Naive B cell (primary cell): Measurements from ENCODE around the gene APOM. TPM values are rescaled to one million over a fixed set of nuclear protein-coding genes. Genes with fewer than 3 reads are reported as not detected.

ENCODE experiments used
- ATAC-seq, 2 donors: fragments of 150-1000 bp; cut with Tn5 transposase; 2 replicates each; pipeline ENCODE4 v1.10.0; 2021; ENCODE audit warnings: low read depth in 2 of 2, mild to moderate bottlenecking in 2 of 2, moderate library complexity in 2 of 2
- DNase-seq: peaks from one replicate; pipeline ENCODE4 v3.0.0; 2022
- H3K27ac Mint-ChIP-seq, 6 donors: one replicate each; pipeline ENCODE4 v1.8.0; 2020 to 2022; ENCODE audit warnings: mild to moderate bottlenecking in 6 of 6, mixed read lengths in 6 of 6, moderate library complexity in 5 of 6, inconsistent platforms in 2 of 6
- H3K27me3 Mint-ChIP-seq, 3 donors: one replicate each; pipeline ENCODE4 v1.8.0; 2021 to 2022; ENCODE audit warnings: mixed read lengths in 3 of 3, mild to moderate bottlenecking in 1 of 3
- H3K36me3 Mint-ChIP-seq, 2 donors: one replicate each; pipeline ENCODE4 v1.8.0; 2020 to 2022; ENCODE audit warnings: mixed read lengths in 2 of 2, inconsistent platforms in 1 of 2, mild to moderate bottlenecking in 1 of 2
- H3K4me1 Mint-ChIP-seq, 3 donors: one replicate each; pipeline ENCODE4 v1.8.0; 2020 to 2022; ENCODE audit warnings: mixed read lengths in 3 of 3, inconsistent platforms in 1 of 3, mild to moderate bottlenecking in 1 of 3, moderate library complexity in 1 of 3
- H3K4me3 Mint-ChIP-seq, 8 donors: one replicate each; pipeline ENCODE4 v1.8.0; 2020 to 2022; ENCODE audit warnings: mild to moderate bottlenecking in 8 of 8, mixed read lengths in 8 of 8, moderate library complexity in 8 of 8, inconsistent platforms in 2 of 8
- H3K9me3 Mint-ChIP-seq, 7 donors: one replicate each; pipeline ENCODE4 v1.8.0; 2020 to 2022; ENCODE audit warnings: mixed read lengths in 7 of 7, mild to moderate bottlenecking in 5 of 7, inconsistent platforms in 2 of 7, moderate library complexity in 1 of 7
- polyA plus RNA-seq, 6 donors: library from polyadenylated mRNA; unstranded; fragments of 300-500 nt; fragmentation: Illumina TruSeq; gene quantifications; one replicate each; pipeline ENCODE4 v1.2.3, GENCODE V29; 2021; ENCODE audit warnings: low read depth in 6 of 6

Gene APOM
- polyA plus RNA-seq, 6 donors from 2014 or later, result 7.6 to 19.6 (median 13.7) TPM

DNA sequence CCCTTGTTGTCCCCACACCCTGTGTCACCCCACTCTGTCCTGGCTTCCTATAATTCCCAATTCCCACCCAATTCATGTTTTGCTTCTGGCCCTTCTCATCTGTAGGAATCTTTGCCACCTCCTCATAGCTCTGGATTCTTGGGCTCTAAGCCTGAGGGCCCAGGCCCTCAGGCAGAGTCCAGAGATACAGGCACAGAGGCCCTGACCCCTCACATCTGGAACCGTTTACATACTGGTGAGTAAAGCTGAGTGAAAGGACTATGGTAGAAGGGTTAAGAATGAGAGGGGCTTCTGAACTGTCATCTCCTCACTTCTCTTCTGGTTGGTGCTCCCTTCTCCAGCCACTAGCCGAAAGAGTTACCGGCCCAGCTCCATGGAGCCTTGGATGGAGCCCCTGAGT, 21.6 kb upstream of the APOM start:
- no peaks in the 10 kb centered on the region for H3K9me3 Mint-ChIP-seq
- no peak for ATAC-seq
- peaks cover 0 to 5% (median 0%) of the 10 kb centered on the region in 3 donors for H3K4me1 Mint-ChIP-seq
- H3K36me3 Mint-ChIP-seq, result peaks cover 8 to 27% of the 10 kb centered on the region in 2 donors
- no peaks in the 10 kb centered on the region for H3K27me3 Mint-ChIP-seq
- no peak for DNase-seq
- peak overlapping the region in 2 of 6 donors; percentile 7 to 67 for H3K27ac Mint-ChIP-seq
- no peak overlapping the region for H3K4me3 Mint-ChIP-seq

DNA sequence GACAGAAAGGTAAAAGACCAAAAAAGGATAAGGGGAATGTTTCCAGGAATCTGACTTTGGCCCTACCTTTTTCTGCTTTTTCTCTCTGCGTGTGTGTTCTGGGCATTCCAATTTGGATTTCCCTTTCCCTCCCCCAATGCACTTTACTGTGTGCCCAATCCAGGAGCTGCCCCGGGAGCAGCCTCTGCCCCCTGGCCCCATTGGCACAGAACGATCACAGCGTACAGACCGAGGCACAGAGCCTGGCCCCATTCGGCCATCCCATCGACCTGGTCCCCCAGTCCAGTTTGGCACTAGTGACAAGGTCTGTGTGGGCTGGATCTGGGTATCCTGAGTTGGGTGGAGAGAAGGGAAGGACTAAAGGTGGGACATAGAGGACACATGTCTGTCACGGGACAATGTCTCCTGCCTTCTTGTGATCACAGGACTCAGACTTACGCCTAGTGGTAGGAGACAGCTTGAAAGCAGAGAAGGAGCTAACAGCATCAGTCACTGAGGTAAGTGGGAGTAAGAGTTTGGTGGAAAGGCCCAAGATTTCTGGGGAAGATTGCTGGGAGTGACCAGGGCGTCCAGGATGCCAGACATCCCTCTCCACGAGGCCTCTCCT, 20.6 kb upstream of the APOM start:
- no peak for DNase-seq
- Mint-ChIP-seq H3K9me3 (no peaks in the 10 kb centered on the region), H3K36me3 (peaks cover 7 to 26% of the 10 kb centered on the region in 2 donors), H3K27ac (peak overlapping the region in 1 of 6 donors; percentile 38), H3K4me3 (peak overlapping the region in 1 of 8 donors; percentile 16), H3K27me3 (no peaks in the 10 kb centered on the region), H3K4me1 (peaks cover 0 to 5% (median 0%) of the 10 kb centered on the region in 3 donors)
- no peak for ATAC-seq

DNA sequence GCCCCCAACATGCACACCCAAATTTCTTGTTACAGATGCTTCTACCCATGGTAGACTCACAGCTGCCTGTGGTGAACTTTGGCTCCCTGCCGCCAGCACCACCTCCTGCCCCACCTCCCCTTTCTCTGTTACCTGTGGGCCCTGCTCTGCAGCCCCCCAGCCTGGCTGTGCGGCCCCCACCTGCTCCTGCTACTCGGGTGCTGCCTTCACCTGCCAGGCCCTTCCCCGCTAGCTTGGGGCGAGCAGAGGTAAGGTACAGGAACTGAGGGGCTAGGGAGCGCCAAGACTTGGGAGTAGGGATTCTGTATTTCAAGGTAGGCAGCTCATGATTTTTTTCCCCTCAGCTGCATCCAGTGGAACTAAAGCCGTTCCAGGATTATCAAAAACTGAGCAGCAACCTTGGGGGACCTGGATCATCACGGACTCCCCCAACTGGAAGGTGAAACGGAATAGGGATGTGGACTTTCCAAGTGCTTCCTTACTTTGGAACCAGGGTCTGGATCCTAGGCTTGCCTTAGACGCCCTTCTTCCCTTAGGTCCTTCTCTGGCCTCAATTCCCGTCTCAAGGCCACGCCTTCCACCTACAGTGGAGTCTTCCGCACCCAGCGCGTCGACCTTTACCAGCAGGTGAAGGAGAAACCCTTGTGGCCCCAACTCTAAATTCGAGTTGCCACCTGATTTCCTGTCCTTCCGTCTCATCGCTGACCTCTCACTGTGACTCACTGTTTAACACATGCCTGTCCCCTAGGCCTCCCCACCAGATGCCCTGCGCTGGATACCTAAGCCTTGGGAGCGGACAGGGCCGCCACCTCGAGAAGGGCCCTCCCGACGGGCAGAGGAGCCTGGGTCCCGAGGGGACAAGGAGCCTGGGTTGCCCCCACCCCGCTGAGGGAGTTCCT, 18.7 kb upstream of the APOM start:
- no peaks in the 10 kb centered on the region for H3K27me3 Mint-ChIP-seq
- peaks cover 0 to 5% (median 0%) of the 10 kb centered on the region in 3 donors for H3K4me1 Mint-ChIP-seq
- H3K36me3 Mint-ChIP-seq, result peaks cover 11 to 25% of the 10 kb centered on the region in 2 donors
- DNase-seq (no peak), ATAC-seq (no peak)
- H3K9me3 Mint-ChIP-seq, result no peaks in the 10 kb centered on the region
- H3K27ac Mint-ChIP-seq, result peak overlapping the region in 2 of 6 donors; percentile 9 to 82
- peak overlapping the region in 1 of 8 donors; percentile 40 for H3K4me3 Mint-ChIP-seq

DNA sequence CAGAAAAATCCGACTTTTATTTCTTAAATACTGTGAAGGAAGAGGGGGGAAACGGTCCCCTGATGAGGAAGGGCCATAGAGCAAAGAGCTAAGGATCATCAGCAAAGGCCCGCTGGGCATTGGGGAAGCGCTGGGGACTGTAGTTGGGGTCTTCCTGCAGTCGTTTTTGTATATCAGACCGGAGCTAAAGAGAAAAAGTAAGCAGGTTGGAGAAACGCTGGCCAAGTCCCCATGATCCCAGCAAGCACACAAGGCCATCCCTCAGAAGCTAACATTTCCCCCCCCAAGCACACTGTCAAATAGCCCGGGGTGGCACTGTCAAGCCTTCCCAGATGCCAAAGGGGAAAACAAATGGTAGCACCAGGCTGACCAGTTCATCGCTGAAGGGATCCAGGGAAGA, 16.7 kb upstream of the APOM start:
- Mint-ChIP-seq H3K4me3 (no peak overlapping the region), H3K27me3 (no peaks in the 10 kb centered on the region), H3K4me1 (peaks cover 0 to 3% (median 0%) of the 10 kb centered on the region in 3 donors), H3K9me3 (no peaks in the 10 kb centered on the region), H3K27ac (peak overlapping the region in 2 of 6 donors; percentile 61 to 78), H3K36me3 (peaks cover 11 to 20% of the 10 kb centered on the region in 2 donors)
- no peak for DNase-seq
- ATAC-seq, result no peak

DNA sequence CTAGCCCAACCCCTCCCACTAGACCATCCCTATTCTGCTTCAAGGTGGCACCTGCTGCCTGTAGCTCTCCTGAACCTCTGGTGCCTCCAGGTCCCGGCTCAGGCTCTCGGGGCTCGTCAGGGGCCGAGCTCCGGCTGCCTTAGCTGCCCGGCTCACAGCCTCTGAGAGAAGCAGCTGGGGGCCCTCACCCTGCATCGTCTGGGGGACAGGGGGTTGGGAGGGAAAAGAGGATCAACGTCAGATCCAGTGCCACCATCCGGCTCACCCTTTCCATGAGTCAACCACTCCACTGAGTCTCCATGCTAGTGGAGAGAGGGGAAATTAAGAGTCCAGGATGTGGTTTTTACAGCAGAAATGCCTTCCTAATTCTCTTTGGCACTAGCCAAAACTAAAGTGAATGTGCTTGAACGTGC, 16.2 kb upstream of the APOM start:
- no peaks in the 10 kb centered on the region for H3K4me1 Mint-ChIP-seq
- H3K9me3 Mint-ChIP-seq, result no peaks in the 10 kb centered on the region
- peaks cover 11 to 17% of the 10 kb centered on the region in 2 donors for H3K36me3 Mint-ChIP-seq
- no peak overlapping the region for H3K27ac Mint-ChIP-seq
- no peak overlapping the region for H3K4me3 Mint-ChIP-seq
- H3K27me3 Mint-ChIP-seq, result no peaks in the 10 kb centered on the region
- DNase-seq, result no peak
- no peak for ATAC-seq

DNA sequence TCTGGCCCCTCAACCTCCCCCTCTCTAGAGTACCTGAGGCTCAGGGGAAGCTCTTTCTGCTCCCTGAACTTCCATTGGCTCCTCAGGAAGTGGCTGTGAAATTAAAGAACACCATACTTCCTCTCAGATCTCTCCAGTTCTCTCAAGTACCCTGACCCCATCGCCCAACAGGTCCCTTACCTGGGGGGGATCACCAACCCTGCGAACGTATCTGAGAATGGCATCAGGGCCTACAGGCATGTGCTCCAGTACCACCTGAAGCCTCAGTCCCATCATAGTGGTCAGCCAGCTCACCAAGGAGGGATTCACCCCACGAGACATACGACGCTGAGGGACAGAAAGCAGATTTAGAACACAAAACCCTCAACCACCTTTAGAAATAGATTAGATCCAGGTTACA, 15.1 kb upstream of the APOM start:
- ATAC-seq (no peak), DNase-seq (no peak)
- peaks cover 4 to 11% (median 5%) of the 10 kb centered on the region in 3 donors for H3K4me1 Mint-ChIP-seq
- peak overlapping the region in 1 of 6 donors; percentile 4 for H3K27ac Mint-ChIP-seq
- H3K4me3 Mint-ChIP-seq, result no peak overlapping the region
- no peaks in the 10 kb centered on the region for H3K9me3 Mint-ChIP-seq
- H3K27me3 Mint-ChIP-seq, result no peaks in the 10 kb centered on the region
- H3K36me3 Mint-ChIP-seq, result peaks cover 13 to 26% of the 10 kb centered on the region in 2 donors

DNA sequence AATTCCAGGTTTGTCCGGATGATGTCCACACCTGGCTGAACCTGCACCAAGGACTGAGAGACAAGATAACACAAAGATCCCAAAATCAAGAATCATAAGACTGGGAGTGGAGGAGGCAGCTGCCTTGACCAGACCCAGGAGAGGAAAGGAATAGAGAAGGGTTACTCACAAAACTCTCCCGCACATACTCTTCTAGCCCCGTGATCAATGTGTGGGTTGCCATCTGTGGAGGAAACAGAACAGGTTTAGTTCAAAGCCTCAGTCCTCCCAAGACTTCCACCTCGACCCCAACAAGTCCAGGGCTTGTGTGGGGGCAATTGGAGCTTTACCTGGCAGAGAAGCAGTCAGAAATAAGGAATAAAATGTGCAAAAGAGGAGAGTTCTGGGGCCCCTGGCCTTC, 14.3 kb upstream of the APOM start:
- Mint-ChIP-seq H3K27ac (peak overlapping the region in 2 of 6 donors; percentile 51 to 64), H3K36me3 (peaks cover 13 to 28% of the 10 kb centered on the region in 2 donors), H3K9me3 (no peaks in the 10 kb centered on the region), H3K27me3 (no peaks in the 10 kb centered on the region), H3K4me3 (no peak overlapping the region), H3K4me1 (peaks cover 4 to 11% (median 5%) of the 10 kb centered on the region in 3 donors)
- no peak for ATAC-seq
- no peak for DNase-seq

DNA sequence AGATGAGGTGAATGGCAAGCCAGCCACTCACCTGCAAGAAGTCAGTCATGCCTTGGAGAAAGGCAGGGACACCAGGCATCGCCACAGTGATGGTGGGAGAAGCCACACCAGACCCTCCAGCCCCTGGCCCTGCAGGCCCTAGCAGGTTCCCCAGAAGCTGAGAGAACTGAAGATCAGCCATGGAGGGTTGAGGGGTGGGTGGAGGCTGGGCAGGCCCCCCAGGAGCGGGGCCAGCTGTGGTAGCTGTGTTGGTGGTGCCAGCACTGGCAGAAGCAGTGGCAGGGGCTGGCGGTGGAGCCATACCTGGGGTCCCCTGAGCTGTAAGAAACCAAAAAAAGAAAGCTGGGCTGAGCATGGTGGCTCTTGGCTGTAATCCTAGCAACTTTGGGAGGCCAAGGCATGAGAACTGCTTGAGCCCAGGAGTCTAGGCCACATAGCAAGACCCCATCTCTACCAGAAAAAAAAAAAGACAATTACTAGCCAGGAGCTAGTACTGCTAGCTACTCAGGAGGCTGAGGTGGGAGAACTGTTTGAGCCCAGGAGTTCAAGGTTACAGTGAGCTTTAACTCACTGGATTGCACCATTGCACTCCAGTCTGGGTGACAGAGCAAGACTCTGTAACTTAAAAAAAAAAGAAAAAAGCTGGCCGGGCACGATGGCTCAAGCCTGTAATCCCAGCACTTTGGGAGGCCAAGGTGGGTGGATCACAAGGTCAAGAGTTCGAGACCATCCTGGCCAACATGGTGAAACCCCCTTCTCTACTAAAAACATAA, 12.7 kb upstream of the APOM start:
- Mint-ChIP-seq H3K9me3 (no peaks in the 10 kb centered on the region), H3K4me3 (no peak overlapping the region), H3K27ac (peak overlapping the region in 1 of 6 donors; percentile 59), H3K36me3 (peaks cover 13 to 28% of the 10 kb centered on the region in 2 donors), H3K27me3 (no peaks in the 10 kb centered on the region), H3K4me1 (peaks cover 4 to 11% (median 5%) of the 10 kb centered on the region in 3 donors)
- no peak for ATAC-seq
- no peak for DNase-seq

DNA sequence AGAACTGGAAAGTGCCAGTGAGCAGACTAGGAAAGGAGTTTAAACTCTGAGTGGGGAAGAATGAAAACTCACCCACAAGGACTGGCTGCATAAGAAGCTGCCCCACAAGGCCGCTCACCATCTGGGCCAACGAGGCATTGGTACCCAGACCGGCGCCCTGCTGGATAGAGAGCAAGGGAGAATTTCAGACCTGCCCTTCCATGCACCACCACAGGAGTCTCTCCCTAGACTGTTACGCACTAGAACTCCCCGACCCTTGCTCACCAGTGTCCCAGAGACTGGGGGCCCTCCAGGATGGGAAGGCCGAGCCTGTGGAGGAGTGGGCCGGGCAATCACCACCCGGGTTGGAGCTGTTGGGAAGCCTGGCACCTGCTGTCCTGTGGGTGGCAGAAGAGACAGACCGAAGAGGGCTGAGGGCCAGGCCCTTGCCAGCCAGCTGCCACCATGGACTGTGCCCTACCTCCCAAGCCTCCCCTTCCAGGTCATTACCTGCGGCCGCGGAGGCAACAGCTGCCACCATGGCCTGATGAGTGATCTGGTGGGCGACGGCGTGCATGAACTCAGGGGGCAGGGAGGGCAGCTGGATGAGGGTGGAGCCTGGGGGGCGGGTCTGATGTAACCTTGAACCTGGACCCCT, 11.8 kb upstream of the APOM start:
- no peak for ATAC-seq
- Mint-ChIP-seq H3K9me3 (no peaks in the 10 kb centered on the region), H3K4me1 (peaks cover 4 to 11% (median 5%) of the 10 kb centered on the region in 3 donors)

DNA sequence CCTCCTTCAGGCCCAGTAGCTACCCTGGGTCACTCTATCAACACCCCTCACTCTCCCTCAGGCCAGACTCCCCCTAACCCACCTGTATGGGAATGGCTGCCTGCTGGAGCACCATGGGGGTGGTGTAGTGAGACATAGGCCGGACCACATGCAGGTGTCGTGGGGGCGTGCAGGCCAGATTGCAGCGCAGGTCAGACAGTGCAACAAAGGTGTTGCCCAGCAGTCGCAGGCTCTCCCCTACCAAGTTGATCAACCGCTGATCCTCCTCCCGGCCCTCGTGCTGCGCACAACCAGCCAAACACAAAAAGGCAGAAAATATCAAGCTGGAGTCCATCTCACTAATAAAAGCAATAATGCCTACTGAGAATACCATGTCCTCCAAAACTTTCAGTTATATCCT, 10.4 kb upstream of the APOM start:
- Mint-ChIP-seq H3K27me3 (no peaks in the 10 kb centered on the region), H3K4me3 (peak overlapping the region in 1 of 8 donors; percentile 32), H3K36me3 (peaks cover 13 to 29% of the 10 kb centered on the region in 2 donors), H3K27ac (peak overlapping the region in 4 of 6 donors; percentile 26 to 70 (median 54)), H3K4me1 (peaks cover 9 to 16% (median 15%) of the 10 kb centered on the region in 3 donors), H3K9me3 (no peaks in the 10 kb centered on the region)
- ATAC-seq (no peak), DNase-seq (no peak)

More for the DNA sequence above, 11.8 kb upstream of the APOM start:
- Mint-ChIP-seq H3K27ac (peak overlapping the region in 2 of 6 donors; percentile 38 to 44), H3K27me3 (no peaks in the 10 kb centered on the region), H3K4me3 (no peak overlapping the region), H3K36me3 (peaks cover 13 to 28% of the 10 kb centered on the region in 2 donors)
- DNase-seq, result no peak

DNA sequence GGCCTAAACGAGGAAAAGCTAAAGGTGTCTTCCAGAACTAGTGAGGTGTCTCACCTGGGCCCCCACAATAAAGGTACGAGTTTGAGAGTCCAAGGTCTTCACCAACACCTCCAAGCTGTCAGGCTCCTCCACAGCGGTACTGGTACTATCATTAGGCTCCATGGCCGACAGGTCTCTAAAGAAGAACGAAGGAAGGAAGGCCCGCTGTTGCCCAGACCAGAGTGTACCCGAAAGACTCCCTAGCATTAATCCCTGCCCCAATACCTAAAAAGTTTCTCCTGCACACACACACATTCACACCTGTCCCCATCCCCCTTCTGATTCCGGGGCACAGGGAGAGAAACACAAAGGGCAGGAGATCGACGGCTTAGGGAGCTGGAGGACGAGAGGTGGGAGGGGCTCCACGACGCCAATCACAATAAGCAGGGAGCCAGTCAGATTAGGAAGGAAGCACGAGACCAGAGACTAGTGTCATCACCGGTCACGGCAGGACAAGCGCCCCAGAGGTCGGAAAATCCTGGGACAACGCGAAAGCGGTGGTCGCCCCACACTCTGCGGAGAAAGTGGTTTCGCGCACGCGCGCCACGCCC, 4.0 kb upstream of the APOM start:
- DNase-seq, result no peak
- Mint-ChIP-seq H3K27ac (peak overlapping the region; percentile 97 to 100 (median 100)), H3K4me1 (peaks cover 35 to 56% (median 45%) of the 10 kb centered on the region in 3 donors), H3K27me3 (no peaks in the 10 kb centered on the region), H3K4me3 (peak overlapping the region; percentile 88 to 99 (median 97)), H3K36me3 (peaks cover 0 to 18% of the 10 kb centered on the region in 2 donors), H3K9me3 (no peaks in the 10 kb centered on the region)
- no peak for ATAC-seq

DNA sequence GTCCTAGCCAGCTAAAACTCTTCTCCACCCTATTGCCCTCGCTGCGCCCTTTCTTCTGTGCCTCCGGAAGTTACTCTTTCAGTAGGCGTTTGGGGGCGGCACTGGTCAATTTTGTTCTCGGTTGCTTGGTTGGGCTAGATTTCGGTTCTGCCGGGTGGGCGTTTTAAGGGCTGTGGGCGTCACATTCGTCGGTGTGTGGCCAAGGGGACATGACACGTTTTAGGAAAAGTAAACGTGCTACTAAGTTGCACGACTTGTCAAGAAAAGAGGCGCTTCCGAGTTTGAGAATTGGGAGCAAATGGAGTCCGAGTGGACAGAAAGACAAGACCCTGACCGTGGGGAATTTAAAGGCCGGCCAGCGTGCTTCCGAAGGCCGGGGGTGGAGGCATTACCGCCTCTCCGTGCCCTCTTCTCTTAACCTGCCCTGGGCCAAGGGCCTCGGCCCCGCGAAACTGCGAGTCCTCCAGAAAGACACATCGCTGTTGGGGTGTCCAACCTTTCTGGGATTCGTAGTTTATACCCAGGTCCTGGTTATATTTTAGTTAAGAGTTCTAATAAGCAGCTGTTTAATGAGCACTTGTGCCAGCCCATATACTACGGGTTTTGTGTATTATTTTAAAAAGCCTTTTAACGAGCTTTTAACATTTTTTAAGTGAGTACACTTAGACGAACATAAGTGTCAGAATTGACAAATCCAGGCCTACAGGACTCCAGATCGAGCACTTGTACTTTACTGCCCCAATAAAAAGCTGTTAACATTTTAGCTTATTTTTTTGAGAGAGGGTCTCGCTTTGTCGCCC, 2.6 kb upstream of the APOM start:
- peaks cover 0 to 18% of the 10 kb centered on the region in 2 donors for H3K36me3 Mint-ChIP-seq
- peak overlapping the region; percentile 97 to 100 (median 100) for H3K27ac Mint-ChIP-seq
- ATAC-seq (peak; percentile 67 to 71), DNase-seq (peak; percentile 92)
- H3K4me1 Mint-ChIP-seq, result peaks cover 42 to 69% (median 59%) of the 10 kb centered on the region in 3 donors
- no peaks in the 10 kb centered on the region for H3K9me3 Mint-ChIP-seq
- peak overlapping the region; percentile 88 to 99 (median 97) for H3K4me3 Mint-ChIP-seq
- no peaks in the 10 kb centered on the region for H3K27me3 Mint-ChIP-seq
